K562 (cell line): ENCODE measurements around the gene MAGI2. TPM values are rescaled to one million over a fixed set of nuclear protein-coding genes. Genes with fewer than 3 reads are reported as not detected.

ENCODE experiments used
- ATAC-seq: fragments of 200-7000 bp; cut with Tn5 transposase; 3 replicates; pipeline ENCODE4 v1.9.1; 2020; ENCODE audit warnings: moderate library complexity
- BruUV-seq: library from RNA; stranded (reverse); fragments of 400-500 nt; replicated peaks from 2 replicates; lab custom pipeline; 2021; lab: Mats Ljungman, UMichigan
- CTCF ChIA-PET: fragments of 300-600 bp; formaldehyde crosslinking; extraction: SDS; loops from one replicate; lab custom pipeline; 2021; ENCODE audit warnings: low intra/inter-chr PET ratio; lab: Yijun Ruan, JAX
- POLR2A ChIA-PET: fragments of 300-600, 350-650 bp; sonication (Branson Sonifier 250); formaldehyde crosslinking; extraction: SDS; loops from one replicate; lab custom pipeline; 2021; ENCODE audit warnings: antibody characterized with exemption, inconsistent platforms; lab: Yijun Ruan, JAX
- DNase-seq, 4 experiments: peaks; one replicate each; pipeline versions ENCODE4 v3.0.0 to v3.0.0-alpha.2; 2011 to 2018; ENCODE audit warnings: low spot score in 3 of 4, mixed read lengths in 3 of 4; ENCODE audit errors: extremely low read depth in 1 of 4
- FAIRE-seq: peaks from 2 replicates; lab custom pipeline; 2011; peaks lifted over from hg19 to GRCh38; lab: Jason Lieb, UNC
- H2AFZ ChIP-seq: 2 replicates; pipeline ENCODE4 v1.6.0; 2011; ENCODE audit warnings: low read depth, low read length, control low read depth, inconsistent platforms
- H3K27ac ChIP-seq: fragments of 200-600 bp; 3 replicates; pipeline ENCODE4 v1.8.0; 2011; ENCODE audit warnings: low read depth, mild to moderate bottlenecking, control low read depth, inconsistent platforms, low read length, moderate library complexity, mixed read lengths; ENCODE audit errors: extremely low read depth
- H3K27me3 ChIP-seq, 2 experiments: fragments of 300-600 bp in 1 of 2; 2 replicates in 1 of 2; 3 replicates in 1 of 2; pipeline versions ENCODE4 v1.6.0 to v1.8.0; 2011; ENCODE audit warnings: inconsistent platforms in 2 of 2, low read length in 2 of 2, mild to moderate bottlenecking in 1 of 2, mixed read lengths in 1 of 2, moderate library complexity in 1 of 2; ENCODE audit not compliant: control insufficient read depth in 2 of 2, insufficient read depth in 2 of 2
- H3K36me3 ChIP-seq: fragments of 300-600 bp; 3 replicates; pipeline ENCODE4 v1.8.0; 2011; ENCODE audit warnings: mild to moderate bottlenecking, low read length, inconsistent platforms; ENCODE audit not compliant: control insufficient read depth, insufficient read depth
- H3K4me1 ChIP-seq, 2 experiments: fragments of 200-600 bp in 1 of 2; replicated peaks in 1 of 2; 2 replicates in 1 of 2; 3 replicates in 1 of 2; pipeline versions ENCODE4 v1.5.1 to v1.8.0; 2011; ENCODE audit warnings: inconsistent platforms in 2 of 2, low read length in 2 of 2, mild to moderate bottlenecking in 1 of 2, mixed read lengths in 1 of 2, moderate library complexity in 1 of 2; ENCODE audit not compliant: control insufficient read depth in 2 of 2, insufficient read depth in 2 of 2
- H3K4me2 ChIP-seq: 2 replicates; pipeline ENCODE4 v1.6.1; 2011; ENCODE audit warnings: low read length, control low read depth, inconsistent platforms, mixed read lengths; ENCODE audit not compliant: insufficient read depth
- H3K4me3 ChIP-seq: fragments of 200-600 bp; sonication (generic), shearing (Covaris generic); 2 replicates; pipeline ENCODE4 v1.5.1; 2016; ENCODE audit warnings: control low read depth, inconsistent platforms
- H3K79me2 ChIP-seq: fragments of 200-600 bp; 3 replicates; pipeline ENCODE4 v1.8.0; 2011; ENCODE audit warnings: low read length, inconsistent platforms; ENCODE audit not compliant: control insufficient read depth, insufficient read depth
- H3K9ac ChIP-seq, 2 experiments: 2 replicates each; pipeline versions ENCODE4 v1.6.0 to v1.6.1; 2011; ENCODE audit warnings: low read depth in 2 of 2, low read length in 2 of 2, control low read depth in 1 of 2, inconsistent platforms in 1 of 2, mild to moderate bottlenecking in 1 of 2, mixed read lengths in 1 of 2; ENCODE audit not compliant: insufficient read depth in 1 of 2
- H3K9me1 ChIP-seq: one replicate; pipeline ENCODE4 v1.6.0; 2011; ENCODE audit warnings: inconsistent platforms, mild to moderate bottlenecking, low read length, moderate library complexity; ENCODE audit not compliant: control insufficient read depth, insufficient read depth
- H3K9me3 ChIP-seq: replicated peaks from 2 replicates; pipeline ENCODE4 v1.5.1; 2011; ENCODE audit warnings: low read depth, low read length, inconsistent platforms; ENCODE audit not compliant: control insufficient read depth, insufficient read depth
- H4K20me1 ChIP-seq: replicated peaks from 2 replicates; pipeline ENCODE4 v1.6.1; 2011; ENCODE audit warnings: low read length, inconsistent platforms, mixed read lengths; ENCODE audit not compliant: control insufficient read depth, insufficient read depth
- E2F8 ChIP-seq: fragments of 450-650 bp; IDR thresholded peaks from 2 replicates; pipeline ENCODE4 v1.7.1; 2018; ENCODE audit warnings: mild to moderate bottlenecking, low read depth; ENCODE audit not compliant: partially characterized antibody
- GATAD2A ChIP-seq: fragments of 450-650 bp; IDR thresholded peaks from 2 replicates; pipeline ENCODE4 v1.6.1; 2017
- MIER1 ChIP-seq: fragments of 450-650 bp; IDR thresholded peaks from 2 replicates; pipeline ENCODE4 v1.6.1; 2016; ENCODE audit warnings: antibody characterized with exemption, mild to moderate bottlenecking, low read depth
- POLR3G ChIP-seq: IDR thresholded peaks from 2 replicates; pipeline ENCODE4 v1.6.1; 2011; ENCODE audit not compliant: insufficient read length, insufficient replicate concordance; ENCODE audit errors: extremely low read depth
- PTRF ChIP-seq: fragments of 450-650 bp; IDR thresholded peaks from 2 replicates; pipeline ENCODE4 v1.6.1; 2016; ENCODE audit warnings: mild to moderate bottlenecking, missing genetic modification characterization, missing compliant biosample characterization
- XRCC4 ChIP-seq: IDR thresholded peaks from one replicate; pipeline ENCODE4 v1.6.1; 2011; ENCODE audit not compliant: insufficient read depth, insufficient read length; ENCODE audit errors: extremely low read depth
- ZBTB9 ChIP-seq: fragments of 450-650 bp; formaldehyde crosslinking; IDR thresholded peaks from 2 replicates; pipeline ENCODE4 v1.4.0; 2020; ENCODE audit warnings: mild to moderate bottlenecking, moderate library complexity
- WGBS: fragments of 100-300 bp; shearing (Covaris generic); methylation state at CpG from one replicate; pipeline ENCODE4 v1.1.6; 2016; ENCODE audit warnings: low coverage, mixed read lengths; ENCODE audit not compliant: insufficient coverage; ENCODE audit errors: missing lambda C conversion rate; 5-methylcytosine and 5-hydroxymethylcytosine counted together
- in situ Hi-C: fragments of 300-500 bp; cut with MboI; formaldehyde crosslinking; loops from 4 replicates; pipeline ENCODE4 v1.15.0; 2018; ENCODE audit warnings: inconsistent platforms, mixed read lengths
- intact Hi-C: fragments of 100-400 bp; cut with micrococcal nuclease; formaldehyde crosslinking; loops from 2 replicates; pipeline ENCODE4 v1.14.2; 2022
- polyA plus RNA-seq, 8 experiments: library from polyadenylated mRNA; depleted of rRNA in 4 of 8; stranded (reverse) in 5 of 8; unstranded in 3 of 8; fragments of >200 nt; fragmentation: Nextera tagmentation in 2 of 8; fragmentation: Illumina TruSeq in 1 of 8; extraction: Ambion mirVana in 2 of 8; extraction: Trizol in 1 of 8; gene quantifications; 2 replicates each; pipeline versions ENCODE4 v1.2.1 to v1.2.3, GENCODE V29; 2011 to 2014; ENCODE audit warnings: inconsistent platforms in 1 of 8, missing spikeins in 1 of 8
- total RNA-seq, 7 experiments: library from RNA; depleted of rRNA in 6 of 7; stranded (reverse); fragments of >200 nt in 6 of 7; fragmentation: Illumina TruSeq in 2 of 7; extraction: Trizol in 2 of 7; gene quantifications; 2 replicates each; pipeline versions ENCODE4 v1.2.1 to v1.2.3, GENCODE V29; 2011 to 2021; ENCODE audit warnings: low replicate concordance in 1 of 7

Gene MAGI2
- total and polyA plus RNA-seq, 9 of the 15 experiments (the other 6 are each of a cell fraction or from before 2014, with no cell fraction given): 0.27 to 1.4 (median 0.70) TPM

GRCh38 chr7:78493401-78493800, 960.1 kb downstream of the MAGI2 start:
- H3K27me3 ChIP-seq: no peaks in the 10 kb centered on the region
- no peaks in the 10 kb centered on the region for H4K20me1 ChIP-seq
- FAIRE-seq: no peak
- H3K4me3 ChIP-seq: no peak overlapping the region
- intact Hi-C loops: no loop called here
- ChIA-PET POLR2A (no interaction called here), CTCF (no interaction called here)
- no peak overlapping the region for H3K9ac ChIP-seq
- 4% methylated on average over 3 of the region's 3 CpGs for WGBS
- no peak overlapping the region for H3K4me2 ChIP-seq
- ATAC-seq: no peak
- no peaks in the 10 kb centered on the region for H3K79me2 ChIP-seq
- H3K36me3 ChIP-seq: no peaks in the 10 kb centered on the region
- no peaks in the 10 kb centered on the region for H3K9me3 ChIP-seq
- no peak overlapping the region for H3K27ac ChIP-seq
- BruUV-seq: no TSS peak
- TF ChIP-seq ZBTB9 (no peak), POLR3G (no peak), PTRF (tag) (no peak), GATAD2A (no peak), XRCC4 (no peak), E2F8 (no peak), MIER1 (no peak)
- no peak for DNase-seq
- H2AFZ ChIP-seq: no peak overlapping the region
- no peaks in the 10 kb centered on the region for H3K4me1 ChIP-seq
- no peaks in the 10 kb centered on the region for H3K9me1 ChIP-seq
- in situ Hi-C loops: no loop called here
